SKM-1 treated with dmso at 0.1 percent for 144 hours (cell line): ENCODE results near the gene PDLIM4.
A peak's percentile ranks its signal among the peaks of the same experiment; 100 is the strongest.

ENCODE experiments used
- DNase-seq: peaks from one replicate; lab custom pipeline; 2025; ENCODE audit not compliant: unreplicated experiment; lab: John Stamatoyannopoulos, UW

Gene PDLIM4

DNA sequence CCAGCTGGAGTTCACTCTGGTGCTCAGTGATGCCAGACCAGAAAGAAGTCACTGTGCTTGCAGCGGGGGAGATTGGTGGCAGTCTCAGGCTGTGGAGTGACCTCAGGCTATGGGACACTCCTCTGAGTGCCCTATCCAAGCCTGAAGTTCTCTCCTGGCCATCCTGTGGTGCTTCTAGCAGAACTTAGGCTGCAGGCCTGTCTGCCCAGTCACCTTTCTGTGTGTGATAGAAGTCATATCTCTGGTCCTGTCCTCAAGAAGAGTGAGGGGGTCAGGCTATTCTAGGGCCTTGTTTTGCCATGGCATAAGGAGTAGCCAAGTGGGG lies 9.3 kb downstream of the PDLIM4 start:
- DNase-seq: no peak

DNA sequence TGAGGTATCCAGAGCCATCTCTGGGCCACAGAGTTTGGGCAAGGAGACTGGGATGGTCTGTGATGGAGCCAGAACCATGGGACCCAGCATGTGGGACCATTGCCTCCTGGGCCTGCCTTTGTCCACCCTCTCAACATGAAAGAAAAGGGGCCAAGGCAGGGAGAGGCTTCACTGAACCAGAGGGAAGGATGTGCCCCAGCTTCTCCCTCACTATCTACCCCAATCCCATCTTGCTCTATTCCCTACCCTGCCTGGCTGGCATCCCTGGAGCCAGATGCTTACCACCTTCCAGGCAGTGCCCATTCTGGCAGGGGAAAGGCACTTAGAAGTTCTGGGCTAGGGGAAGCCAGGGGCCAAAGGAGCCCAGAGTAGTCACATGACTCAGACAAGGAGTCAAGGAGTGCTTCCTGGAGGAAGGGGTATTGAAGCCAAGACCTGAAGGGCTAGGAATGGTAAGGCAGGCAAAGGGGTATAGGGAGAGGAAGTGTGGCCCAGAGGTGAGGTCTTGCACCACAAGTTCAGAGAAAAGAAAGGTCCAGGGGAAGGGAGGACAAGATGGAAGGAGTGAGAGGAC lies 9.8 kb downstream of the PDLIM4 start:
- no peak for DNase-seq

DNA sequence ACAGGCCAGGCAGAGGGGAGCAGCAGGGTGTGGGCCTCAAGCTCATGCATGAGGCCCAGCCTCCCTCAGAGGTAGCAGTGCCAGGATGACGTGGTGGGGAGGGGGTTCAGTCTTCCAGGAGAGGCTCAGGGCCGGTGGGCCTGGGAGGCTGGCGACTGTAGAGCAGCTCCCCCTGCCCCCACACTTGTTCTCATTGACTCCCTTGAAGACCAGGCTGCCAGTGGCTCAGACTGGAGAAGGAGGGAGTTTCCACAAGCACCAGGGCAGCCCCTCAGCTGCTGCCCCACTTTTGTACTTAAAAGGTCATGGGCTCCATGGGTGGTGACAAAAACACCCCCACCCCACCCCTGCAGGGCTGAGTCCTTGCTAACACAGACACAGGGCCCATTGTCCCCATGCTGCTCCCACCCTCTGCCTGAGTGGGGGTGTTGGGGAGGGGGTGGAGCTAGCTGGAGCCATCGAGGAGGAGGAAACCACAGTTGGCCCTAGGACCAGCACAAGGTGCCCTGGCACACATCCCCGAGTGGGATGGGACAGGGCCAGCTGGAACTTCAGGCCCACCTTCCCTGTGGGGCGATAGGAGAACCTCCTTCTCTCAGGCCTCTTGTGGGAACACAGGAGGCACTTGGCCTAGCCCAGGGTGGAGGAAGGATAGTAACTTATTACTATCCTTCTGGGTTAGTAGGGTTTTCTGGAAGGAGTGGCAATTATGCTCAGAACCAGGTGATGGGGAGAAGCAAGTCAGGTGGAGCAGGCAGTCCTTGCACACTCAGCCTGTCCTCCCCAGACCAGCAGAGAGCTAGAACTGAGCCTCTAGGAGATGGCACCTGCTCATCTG lies 10.7 kb downstream of the PDLIM4 start:
- no peak for DNase-seq

DNA sequence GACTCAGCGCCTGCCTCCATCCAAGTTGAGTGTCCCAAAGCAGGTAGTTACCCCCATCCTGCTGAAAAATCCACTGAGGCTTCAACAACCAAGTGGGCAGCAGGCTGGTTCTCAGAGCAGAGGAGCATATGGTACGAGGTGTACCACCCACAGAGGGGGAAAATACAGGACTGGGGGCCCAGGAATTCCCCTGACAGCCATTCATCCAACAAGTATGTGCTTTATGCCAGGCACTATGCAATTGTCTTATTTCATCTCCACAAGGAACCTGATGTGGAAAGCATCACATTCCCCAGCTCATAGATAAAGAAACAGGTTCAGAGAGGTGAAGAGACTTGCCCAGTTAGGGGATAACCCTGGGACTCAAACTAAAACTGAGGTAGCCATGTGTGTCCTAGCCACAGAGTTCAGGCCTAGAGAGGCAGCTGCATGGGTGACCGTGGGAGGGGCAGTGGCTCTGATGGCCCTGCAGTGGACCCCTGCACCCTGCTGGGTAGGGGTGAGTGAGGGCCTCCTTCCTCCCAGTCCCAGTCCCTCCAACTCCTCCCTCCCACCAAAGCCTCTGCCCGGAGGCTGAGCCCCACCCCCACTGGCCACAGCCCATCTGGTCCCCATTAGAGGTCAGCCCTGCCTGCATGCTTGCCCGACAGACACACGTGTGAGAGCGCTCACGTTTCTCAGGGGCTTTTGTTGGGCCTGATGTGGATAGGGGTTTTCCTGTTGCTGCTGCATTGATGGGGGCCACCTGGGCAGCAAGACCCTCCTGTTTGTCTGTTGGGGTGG lies 11.5 kb downstream of the PDLIM4 start:
- DNase-seq: no peak

DNA sequence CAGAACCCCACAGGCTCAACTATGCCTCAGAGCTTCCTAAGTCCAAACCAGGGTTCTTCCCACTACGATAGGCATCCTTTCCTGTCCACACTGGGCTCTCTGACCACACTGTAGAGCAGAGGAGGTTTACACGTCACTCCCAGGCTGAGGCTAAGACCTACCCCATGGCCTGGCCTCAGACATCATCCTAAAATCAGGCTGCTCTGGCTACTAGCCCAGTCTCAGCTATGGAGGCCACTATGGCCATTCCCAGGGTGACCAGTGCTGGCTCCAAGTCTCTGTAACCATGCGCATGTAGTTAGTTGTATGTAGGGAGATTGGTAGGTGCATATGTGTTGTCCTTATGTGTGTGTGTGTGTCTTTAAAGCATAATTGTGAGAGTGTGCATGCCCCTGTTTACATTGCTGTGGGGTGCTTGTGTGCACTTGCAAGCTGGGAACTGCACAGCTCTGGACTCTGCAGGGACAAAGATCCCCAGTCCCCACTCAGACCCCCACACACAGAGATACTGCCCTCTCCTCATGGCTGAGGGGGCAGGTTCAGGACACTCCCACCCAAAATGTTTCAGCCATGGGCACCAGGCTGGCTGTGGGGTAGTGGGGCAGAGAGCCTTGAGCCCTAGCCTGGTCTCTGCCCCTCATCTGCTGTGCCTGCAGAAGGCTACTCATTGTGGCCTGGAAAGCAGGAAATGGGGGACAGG lies 12.3 kb downstream of the PDLIM4 start:
- no peak for DNase-seq

DNA sequence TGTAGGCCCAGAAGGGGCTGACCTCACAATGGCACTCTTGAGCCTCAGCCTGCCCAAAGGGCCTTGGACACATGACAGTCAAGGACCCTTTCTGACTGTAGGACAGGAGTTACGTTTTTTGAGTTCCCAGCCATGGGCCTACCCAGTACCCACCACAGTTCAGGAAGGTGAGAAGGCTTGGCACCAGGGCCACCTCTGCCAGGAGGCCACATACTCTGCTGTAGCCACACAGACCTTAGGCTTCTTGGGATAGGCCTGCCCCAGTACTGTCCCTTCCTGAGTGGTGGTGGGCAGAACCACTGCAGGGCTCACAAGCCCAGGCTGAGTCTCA lies 12.8 kb downstream of the PDLIM4 start:
- no peak for DNase-seq

DNA sequence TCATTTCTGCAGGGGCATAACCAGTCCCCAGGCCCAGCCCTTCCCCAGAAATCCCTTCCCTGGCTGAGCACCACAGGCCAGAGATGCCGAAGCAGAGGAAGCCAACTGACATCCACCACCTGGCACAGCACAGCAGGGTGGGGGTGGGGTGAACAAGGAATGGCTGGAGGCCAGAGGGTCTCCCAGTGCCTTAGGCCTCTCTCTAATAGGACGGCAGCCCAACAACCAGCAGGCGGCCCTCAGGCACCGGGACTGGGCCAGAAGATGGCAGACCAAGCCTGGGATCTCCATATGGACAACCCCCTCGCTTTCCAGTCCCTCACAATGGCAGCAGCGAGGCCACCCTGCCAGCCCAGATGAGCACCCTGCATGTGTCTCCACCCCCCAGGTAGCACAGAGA lies 13.2 kb downstream of the PDLIM4 start:
- no peak for DNase-seq

DNA sequence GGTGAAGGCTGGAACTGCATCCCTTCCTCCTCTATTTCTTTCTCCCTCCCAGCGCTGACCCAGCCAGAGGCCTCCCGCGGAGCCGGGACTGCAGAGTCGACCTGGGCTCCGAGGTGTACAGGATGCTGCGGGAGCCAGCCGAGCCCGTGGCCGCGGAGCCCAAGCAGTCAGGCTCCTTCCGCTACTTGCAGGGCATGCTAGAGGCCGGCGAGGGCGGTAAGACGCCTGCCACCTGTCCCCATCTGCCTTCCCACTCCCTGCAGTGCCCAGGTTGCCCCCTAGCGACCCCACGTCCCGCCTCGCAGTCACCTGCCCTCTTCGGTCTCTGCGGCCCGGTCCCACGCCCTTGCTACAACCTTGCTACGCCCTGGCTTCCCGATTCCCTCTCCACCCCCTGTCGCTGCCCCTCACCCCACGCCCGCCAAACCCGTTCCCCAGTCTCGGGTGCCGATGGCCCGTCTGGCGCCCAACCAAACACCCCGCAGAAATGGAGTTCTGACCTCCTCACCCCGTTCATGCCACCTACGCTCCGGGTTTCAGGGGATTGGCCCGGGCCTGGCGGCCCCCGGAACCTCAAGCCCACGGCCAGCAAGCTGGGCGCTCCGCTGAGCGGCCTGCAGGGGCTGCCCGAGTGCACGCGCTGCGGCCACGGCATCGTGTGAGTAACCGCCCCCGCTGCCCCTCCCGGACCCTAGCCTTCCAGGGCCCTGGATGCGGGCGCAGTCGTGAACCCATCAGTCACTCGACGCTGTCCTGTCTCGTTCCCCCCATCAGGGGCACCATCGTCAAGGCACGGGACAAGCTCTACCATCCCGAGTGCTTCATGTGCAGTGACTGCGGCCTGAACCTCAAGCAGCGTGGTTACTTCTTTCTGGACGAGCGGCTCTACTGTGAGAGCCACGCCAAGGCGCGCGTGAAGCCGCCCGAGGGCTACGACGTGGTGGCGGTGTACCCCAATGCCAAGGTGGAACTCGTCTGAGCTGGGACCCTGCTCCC lies 14.1 kb downstream of the PDLIM4 start:
- no peak for DNase-seq

DNA sequence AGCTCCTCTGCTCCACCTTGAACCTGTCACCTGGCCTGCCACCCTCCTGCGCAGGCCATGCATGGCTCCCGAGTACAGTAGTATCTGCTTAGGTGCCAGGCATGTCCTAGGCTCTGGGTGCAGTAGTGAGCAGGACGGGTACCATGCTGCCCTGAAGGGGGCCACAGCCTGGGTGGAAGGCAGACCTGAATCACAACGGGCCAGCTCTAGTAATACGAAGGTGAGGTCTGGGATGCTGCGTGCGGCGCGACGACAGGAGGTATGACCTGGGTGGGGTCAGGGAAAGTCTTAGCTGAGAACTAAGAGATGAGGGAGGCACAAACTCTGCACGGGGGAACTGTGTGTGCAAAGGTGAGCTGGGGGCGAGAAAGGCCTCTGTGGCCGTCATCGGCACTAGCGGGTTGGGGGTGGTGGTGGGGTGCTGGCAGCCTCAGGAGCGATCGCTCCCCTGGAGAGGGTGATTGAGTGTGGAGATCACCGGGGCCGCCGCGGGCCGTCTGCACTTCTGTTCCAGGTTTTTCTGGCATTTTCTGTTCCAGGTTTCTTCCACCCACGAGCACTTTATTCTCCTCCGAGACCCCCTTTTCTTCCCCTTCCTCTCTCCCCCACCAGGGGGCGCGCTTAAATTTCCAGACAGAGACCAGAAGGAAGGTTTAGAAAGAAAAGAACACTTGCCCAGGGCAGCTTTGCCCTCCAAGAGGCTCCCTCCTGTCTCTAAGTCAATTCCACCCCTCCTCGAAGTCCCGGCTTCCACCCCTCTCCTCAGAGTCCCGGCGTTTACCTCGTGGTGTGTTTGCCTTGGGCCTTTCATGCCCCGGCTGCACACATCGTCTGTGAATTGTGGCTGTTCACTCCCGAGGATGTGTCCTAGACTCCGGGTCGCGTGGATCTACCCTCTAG lies 15.1 kb downstream of the PDLIM4 start:
- peak; percentile 73 for DNase-seq

DNA sequence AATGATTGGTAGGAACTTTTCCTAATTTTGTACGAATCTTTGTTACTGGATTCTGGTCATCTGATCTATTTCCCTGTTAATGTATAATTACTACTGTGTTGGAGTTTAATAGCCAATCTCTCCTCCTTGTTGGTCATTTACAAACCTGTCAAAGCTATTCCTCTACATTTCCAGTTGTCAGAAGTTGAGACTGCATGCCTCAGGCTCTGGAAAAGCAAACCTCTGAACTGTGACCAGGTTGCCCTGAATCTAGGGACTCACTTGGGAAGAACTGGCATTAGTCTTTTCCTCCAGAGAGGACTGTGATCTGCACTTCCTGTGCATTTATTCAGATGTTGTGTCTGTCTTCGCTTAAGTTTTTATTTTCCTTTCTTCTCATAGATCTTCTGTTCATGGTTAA lies 16.1 kb downstream of the PDLIM4 start:
- no peak for DNase-seq

DNA sequence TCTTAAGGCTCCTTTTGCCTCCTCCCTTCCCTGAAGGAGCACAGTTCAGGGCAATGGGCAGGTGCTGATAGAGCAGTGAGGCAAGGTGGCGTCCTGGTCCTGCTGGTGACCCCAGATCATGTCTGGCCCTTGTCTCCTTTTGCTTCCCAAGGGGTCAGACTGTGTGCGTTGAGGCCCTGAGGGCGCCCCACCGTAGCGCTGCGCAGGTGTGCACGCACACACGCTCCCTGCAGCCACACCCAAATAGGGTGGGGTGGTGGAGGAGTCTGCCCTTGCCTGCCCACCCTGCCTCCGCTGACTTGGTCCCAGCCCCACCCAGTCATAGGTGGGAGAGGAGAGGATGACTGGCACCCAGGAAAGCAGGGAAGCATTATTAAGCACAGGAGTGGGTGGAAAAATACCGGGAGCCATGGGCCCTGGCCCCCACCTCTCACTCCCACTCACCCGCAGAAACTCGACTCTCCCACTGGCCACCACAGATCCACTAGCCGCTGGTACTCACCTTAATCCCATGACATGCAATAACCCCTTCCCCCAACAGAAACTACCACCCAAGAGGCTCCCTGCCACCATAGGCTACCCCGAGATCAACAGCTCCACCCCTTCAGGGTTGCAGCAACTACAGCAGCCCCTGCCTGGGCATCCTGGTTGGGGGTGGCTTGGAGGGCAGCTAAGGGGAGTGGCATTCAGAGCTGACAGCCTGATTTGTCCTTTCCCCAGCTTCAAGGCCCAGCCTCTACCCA lies 16.7 kb downstream of the PDLIM4 start:
- no peak for DNase-seq

DNA sequence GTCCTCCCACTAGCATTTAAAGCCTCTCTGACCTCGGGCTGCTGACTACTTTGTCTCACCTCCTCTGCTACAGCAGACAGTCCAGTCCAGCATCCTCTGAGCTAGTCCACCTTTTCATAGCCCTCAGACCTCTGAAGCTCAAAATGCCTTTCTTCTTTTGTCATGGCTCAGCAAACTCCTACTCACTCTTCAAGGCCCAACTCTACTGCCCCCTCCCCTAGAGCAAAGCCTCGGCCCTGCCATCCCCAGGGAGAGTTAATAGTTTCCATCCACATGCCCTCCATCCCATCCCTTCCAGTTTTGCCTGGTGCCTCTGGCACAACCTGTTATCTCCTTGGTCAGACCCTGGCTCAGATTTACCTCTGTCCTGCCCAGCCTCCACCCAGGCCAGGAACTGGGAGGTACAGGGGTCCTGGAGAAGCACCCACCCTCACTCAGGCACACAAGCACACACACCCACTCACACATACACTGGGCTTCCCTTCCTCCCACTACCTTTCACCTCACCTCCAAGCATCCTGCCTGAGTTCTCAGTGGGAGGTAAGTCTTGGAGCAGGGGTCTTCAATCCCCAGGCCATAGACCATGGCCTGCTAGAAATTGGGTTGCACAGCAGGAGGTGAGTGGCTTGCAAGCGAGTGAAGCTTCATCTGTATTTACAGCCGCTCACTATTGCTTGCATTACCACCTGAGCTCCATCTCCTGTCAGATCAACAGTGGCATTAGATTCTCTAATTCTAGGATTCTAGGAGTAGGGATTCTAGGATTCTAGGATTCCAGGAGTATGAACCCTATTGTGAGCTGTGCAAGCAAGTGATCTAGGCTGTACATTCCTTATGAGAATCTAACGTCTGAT lies 18.1 kb downstream of the PDLIM4 start:
- DNase-seq: no peak

DNA sequence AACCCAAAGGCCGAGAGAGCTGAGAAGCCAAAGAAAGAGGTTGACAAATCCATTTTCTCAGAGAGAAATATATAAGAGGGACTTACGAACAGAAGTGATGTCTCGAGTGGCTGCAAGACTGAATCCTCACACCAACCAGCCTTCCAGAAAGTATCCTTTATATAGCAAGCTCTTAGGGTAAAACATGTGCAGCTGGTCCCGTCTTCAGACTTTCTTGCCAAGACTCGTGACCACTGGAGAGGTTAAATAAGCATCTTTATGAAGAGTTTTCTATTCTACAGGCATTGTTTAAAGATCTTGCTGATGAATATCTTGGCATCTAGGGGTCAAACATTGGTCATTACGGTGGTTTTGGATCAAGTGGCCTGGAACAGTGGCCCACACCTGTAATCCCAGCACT lies 19.8 kb downstream of the PDLIM4 start:
- no peak for DNase-seq

DNA sequence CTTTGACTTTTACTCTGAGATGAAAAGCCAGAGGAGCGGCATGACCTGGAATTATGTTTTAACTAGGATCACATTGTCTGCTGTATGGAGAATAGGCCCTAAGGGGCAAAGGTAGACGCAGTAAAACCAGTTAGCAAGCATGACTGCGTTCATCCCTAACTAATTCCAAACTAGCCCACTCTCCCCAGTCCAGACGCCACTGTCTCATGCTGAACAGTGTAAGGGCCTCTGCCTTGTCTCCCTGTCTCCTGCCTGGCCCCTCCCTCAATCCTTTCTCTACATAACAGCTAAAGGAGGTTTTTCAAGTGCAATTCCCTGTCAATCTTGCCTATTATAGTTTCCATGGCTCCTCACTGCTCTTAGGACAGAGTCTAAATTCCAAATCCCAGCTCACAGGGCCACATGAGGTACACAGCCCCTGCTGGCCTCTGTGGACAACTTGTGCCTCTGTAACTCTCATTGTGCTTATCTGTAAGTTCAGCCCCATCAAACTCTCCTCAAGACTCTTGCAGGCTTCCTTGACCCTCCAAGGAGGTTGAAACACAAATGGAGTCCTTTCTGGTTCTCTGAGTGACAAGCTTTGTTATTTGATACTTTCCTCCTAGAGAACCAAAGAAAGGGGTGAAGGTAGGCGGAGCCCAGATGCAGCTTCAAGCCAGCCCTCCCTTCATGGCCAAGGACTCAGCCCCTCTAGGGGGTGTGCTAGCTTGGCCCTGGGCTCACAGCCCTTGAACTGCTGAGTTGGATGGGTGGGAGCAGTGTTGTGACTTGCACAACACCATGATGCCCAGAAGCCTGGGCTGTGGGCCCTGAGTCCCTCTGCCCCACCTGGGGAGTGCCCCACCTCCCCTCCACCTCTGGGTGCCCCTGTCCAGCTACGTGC lies 20.7 kb downstream of the PDLIM4 start:
- DNase-seq: no peak

DNA sequence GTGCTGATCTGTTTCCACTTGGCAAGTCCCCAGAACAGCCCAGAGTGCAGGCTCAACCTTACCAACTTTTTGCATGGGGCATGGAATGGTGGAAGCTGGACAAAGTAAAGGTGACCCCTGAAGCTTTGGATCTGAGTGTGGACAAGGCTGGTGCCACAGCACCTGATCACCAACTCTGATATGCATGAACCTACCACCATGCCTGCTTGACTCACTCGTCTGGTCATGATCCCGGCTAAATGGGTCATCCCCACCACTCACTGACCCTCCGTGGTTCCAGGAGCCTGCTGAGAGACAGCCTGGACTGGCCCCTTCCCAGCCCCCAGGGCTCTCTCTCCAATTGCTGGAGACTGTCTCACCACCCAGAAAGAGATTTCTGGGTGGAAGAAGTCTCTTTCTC lies 22.3 kb downstream of the PDLIM4 start:
- no peak for DNase-seq

DNA sequence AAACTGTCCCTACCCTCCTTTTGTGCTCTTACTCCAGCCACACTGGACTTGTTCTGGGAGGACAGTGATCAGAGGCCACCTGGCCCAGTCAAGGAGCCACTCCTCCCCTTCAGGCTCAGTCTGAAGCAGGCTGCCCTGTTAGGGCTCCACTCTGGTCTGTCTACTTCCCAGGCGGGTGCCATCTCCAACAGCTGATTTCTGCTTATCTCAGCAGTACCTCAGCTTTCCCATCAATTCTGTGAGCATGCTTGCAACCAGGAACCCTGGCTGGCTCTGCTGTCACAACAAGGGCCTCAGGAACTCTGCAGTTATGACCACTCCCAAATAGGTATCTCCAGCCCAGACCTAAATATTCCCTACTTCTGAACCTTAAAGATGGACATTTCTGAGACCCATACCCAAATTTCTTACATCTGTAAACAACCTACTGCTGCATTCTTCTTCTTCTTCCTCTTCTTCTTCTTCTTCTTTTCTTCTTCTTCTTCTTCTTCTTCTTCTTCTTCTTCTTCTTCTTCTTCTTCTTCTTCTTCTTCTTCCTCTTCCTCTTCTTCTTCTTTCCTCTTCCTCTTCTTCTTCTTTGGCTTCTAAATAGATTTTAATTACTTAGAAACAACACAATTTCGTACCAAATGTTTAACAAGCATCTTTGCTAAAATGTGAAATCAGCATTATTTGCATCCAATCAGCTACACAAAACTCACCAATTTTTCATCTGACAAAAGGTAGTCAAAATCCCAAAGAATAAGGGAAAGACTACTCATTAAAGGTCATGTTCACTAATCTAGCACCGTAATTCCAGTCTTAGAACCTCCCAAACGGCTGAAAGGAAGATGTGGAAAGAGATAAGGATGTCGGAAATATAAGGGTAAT lies 23.1 kb downstream of the PDLIM4 start:
- no peak for DNase-seq
